HFF-Myc (cell line): Measurements from ENCODE around the gene ZNF862.

Experiments
- DNase-seq: peaks from one replicate; pipeline ENCODE4 v3.0.0-alpha.2; 2011; ENCODE audit warnings: low read depth; ENCODE audit errors: extremely low read depth
- H3K4me3 ChIP-seq: replicated peaks from 2 replicates; pipeline ENCODE4 v1.5.1; 2011; ENCODE audit warnings: low read depth, mild to moderate bottlenecking, control low read depth, low read length
- TF ChIP-seq, protein P1 (sequence below): IDR thresholded peaks from 2 replicates; pipeline ENCODE4 v1.5.1; 2012; ENCODE audit warnings: mild to moderate bottlenecking, low read depth, low read length, control low read depth; ENCODE audit errors: missing control alignments

ZNF862 gene

DNA sequence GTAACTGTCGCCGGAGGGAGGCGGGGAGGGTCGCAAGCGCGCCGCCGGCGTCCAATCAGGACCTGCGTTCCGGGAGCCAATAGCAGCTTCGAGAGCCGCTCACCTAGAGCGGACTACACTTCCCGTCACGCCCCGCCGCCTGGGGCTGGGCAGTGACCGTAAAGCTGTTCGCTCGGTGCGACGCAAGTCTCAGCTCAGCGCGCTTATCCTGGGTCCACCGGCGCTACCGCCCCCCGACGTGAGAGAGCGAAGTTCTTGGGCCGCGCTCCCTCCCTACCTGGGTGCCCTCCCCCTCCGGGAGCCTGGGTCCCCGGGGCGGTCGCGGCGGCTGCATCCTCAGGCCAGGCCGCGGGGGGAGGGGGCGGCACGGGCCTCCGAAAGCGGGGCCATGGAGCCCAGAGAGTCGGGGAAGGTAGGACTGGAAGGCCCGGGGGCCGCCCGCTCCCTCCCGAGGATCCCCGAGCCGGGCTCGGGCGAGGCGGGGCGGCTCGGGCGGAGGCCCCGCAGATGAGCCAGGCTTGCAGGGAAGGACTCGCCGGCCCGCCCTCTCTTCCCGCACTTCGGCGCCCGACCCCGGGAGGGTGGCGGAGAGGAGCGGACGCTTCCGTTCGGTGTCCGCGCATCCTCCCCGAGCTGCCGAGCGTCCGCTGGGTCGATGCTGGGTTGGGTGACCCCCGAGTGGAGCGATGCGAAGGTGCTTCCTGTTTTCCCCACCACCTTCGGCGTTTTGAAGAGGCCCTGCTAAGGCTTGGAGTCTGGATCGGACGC lies at the start of gene ZNF862:
Gene ZNF862 (plus strand): TSS at position 152 of the 768 bp plus-strand sequence. CDS start 237 bp downstream, at position 389.
- DNase-seq: peak; percentile 90
- TF ChIP-seq, protein P1, sequence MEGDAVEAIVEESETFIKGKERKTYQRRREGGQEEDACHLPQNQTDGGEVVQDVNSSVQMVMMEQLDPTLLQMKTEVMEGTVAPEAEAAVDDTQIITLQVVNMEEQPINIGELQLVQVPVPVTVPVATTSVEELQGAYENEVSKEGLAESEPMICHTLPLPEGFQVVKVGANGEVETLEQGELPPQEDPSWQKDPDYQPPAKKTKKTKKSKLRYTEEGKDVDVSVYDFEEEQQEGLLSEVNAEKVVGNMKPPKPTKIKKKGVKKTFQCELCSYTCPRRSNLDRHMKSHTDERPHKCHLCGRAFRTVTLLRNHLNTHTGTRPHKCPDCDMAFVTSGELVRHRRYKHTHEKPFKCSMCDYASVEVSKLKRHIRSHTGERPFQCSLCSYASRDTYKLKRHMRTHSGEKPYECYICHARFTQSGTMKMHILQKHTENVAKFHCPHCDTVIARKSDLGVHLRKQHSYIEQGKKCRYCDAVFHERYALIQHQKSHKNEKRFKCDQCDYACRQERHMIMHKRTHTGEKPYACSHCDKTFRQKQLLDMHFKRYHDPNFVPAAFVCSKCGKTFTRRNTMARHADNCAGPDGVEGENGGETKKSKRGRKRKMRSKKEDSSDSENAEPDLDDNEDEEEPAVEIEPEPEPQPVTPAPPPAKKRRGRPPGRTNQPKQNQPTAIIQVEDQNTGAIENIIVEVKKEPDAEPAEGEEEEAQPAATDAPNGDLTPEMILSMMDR: no peak
- peak within 1 kb of the TSS; percentile 78 for H3K4me3 ChIP-seq

DNA sequence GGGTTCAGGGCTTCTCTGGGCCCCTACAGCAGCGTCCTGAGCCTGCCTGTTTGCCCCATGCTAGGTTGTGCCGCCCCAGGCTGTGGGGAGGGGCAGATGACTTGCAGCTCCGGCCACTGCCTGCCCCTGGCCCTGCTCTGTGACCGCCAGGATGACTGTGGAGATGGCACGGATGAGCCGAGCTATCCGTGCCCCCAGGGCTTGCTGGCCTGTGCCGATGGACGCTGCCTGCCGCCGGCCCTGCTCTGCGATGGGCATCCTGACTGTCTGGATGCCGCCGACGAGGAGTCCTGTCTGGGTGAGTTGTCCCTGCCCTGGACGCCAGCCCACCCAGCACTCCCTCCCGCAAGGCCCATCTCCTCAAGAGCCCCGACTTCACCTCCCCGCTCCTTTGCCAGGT lies 49.1 kb upstream of the ZNF862 start:
- TF ChIP-seq, protein P1: no peak
- H3K4me3 ChIP-seq: no peak overlapping the region
- no peak for DNase-seq

DNA sequence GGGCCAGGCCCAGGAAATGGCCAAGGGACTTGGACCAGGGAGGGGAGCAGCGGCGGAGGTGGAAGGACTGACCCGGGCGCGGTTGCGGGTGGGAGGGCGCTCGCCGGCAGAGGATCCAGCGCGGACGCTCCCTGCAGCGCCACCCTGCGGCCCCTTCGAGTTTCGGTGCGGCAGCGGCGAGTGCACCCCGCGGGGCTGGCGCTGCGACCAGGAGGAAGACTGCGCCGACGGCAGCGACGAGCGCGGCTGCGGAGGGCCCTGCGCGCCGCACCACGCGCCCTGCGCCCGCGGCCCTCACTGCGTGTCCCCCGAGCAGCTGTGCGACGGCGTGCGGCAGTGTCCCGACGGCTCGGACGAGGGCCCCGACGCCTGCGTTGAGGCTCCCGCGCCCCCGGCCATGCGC lies 48.0 kb upstream of the ZNF862 start:
- no peak overlapping the region for H3K4me3 ChIP-seq
- TF ChIP-seq, protein P1: peak; percentile 49
- no peak for DNase-seq

DNA sequence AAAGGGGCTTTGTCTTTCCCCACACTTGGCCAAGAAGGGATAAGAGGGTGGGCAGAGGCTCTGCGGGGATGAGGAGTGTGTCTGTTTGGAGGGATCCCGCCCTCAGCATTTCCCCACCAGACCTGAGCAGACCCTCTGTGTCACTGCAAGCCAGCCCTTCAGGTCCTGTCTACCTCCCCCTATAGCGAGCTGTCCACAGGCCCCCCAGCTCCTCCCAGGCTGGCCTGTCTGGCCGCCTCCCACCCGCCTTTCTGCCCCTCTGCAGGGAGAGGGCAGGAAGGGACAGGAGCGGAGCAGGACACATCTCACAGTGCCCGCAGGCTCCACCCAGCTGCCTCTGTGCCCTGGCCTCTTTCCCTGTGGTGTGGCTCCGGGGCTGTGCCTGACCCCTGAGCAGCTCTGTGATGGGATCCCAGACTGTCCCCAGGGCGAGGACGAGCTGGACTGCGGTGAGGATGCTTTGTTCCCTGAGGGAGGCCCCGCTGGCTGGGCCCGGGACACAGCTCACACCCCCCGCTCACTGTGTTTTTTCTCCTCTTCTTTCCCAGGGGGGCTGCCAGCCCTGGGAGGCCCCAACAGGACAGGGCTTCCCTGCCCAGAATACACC lies 47.3 kb upstream of the ZNF862 start:
- TF ChIP-seq, protein P1: no peak
- no peak for DNase-seq
- no peak overlapping the region for H3K4me3 ChIP-seq

DNA sequence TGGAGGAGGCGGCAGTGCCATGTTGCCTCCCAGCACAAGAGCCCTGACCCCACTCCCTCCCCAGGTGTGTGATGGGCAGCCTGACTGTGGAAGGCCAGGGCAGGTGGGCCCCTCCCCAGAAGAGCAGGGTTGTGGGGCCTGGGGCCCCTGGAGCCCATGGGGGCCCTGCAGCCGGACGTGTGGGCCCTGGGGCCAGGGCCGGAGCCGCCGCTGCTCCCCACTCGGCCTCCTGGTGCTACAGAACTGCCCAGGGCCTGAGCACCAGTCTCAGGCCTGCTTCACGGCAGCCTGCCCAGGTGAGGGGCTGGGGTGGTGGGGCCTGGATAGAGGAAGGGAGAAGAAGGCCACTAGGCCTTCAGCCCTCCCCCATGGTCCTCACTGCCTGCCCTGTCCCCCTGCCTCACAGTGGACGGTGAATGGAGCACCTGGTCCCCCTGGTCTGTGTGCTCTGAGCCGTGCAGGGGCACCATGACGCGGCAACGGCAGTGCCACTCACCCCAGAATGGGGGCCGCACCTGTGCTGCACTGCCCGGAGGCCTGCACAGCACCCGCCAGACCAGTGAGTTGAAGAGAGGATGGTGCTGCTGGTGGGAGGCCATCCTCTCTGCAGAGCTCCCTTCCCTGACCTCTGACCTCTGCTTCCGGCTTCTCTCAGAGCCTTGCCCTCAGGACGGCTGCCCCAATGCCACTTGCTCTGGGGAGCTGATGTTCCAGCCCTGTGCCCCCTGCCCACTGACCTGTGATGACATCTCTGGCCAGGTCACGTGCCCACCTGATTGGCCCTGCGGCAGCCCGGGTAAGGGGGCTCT lies 46.6 kb upstream of the ZNF862 start:
- H3K4me3 ChIP-seq: no peak overlapping the region
- TF ChIP-seq, protein P1: no peak
- no peak for DNase-seq

DNA sequence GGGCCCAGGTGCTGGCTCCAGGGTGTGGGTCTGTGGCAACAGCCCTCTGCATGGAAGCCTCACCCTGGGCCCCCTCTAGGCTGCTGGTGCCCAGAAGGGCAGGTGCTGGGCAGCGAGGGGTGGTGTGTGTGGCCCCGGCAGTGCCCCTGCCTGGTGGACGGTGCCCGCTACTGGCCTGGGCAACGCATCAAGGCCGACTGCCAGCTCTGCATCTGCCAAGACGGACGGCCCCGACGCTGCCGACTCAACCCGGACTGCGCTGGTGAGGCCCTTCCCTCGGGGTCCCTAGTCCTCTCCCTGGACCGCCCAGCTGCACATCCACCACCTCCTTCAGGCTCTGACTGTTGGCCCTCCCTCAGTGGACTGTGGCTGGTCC lies 46.0 kb upstream of the ZNF862 start:
- no peak for DNase-seq
- no peak overlapping the region for H3K4me3 ChIP-seq
- TF ChIP-seq, protein P1: no peak
